Coronary artery (tissue), 2 donors: Measurements from ENCODE around the gene MBNL2.

Experiments used
- DNase-seq: peaks from one replicate; pipeline ENCODE4 v3.0.0-alpha.2; 2017; ENCODE audit warnings: low spot score
- H3K27ac ChIP-seq, 2 donors: fragments of 200-600 bp; sonication (generic); one replicate each; pipeline ENCODE4 v1.5.1; 2016 to 2019
- H3K4me3 ChIP-seq: fragments of 200-600 bp; sonication (generic); 2 replicates; pipeline ENCODE4 v1.5.1; 2016; ENCODE audit warnings: mild to moderate bottlenecking, moderate library complexity
- TF ChIP-seq, protein P1 (sequence below): fragments of 200-600 bp; sonication (generic); IDR thresholded peaks from one replicate; pipeline ENCODE4 v1.5.1; 2019; ENCODE audit warnings: antibody characterized with exemption

Gene MBNL2

DNA sequence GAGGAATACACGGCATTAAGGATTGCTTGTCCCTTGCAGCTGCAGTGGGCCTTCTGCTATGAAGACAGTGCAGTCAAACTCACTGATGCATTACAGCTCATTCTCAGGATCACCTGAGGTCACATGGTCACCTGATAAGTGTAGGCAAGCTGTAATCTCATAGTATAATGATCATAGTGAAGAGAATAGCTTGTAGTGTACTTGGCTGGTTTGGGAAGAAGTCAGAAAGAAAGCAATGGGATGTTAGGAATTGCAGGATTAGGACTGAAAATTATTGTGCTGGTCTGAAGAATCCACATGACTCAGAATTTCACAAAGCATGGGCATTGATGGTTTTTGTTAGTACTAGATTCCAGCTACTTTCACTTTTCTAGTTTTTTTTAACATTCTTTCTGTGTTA, 76.7 kb downstream of the MBNL2 start:
- no peak overlapping the region for H3K4me3 ChIP-seq
- peak overlapping the region in 1 of 2 donors; percentile 3 for H3K27ac ChIP-seq
- TF ChIP-seq, protein P1, sequence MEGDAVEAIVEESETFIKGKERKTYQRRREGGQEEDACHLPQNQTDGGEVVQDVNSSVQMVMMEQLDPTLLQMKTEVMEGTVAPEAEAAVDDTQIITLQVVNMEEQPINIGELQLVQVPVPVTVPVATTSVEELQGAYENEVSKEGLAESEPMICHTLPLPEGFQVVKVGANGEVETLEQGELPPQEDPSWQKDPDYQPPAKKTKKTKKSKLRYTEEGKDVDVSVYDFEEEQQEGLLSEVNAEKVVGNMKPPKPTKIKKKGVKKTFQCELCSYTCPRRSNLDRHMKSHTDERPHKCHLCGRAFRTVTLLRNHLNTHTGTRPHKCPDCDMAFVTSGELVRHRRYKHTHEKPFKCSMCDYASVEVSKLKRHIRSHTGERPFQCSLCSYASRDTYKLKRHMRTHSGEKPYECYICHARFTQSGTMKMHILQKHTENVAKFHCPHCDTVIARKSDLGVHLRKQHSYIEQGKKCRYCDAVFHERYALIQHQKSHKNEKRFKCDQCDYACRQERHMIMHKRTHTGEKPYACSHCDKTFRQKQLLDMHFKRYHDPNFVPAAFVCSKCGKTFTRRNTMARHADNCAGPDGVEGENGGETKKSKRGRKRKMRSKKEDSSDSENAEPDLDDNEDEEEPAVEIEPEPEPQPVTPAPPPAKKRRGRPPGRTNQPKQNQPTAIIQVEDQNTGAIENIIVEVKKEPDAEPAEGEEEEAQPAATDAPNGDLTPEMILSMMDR: no peak
- DNase-seq: no peak

- TF ChIP-seq, protein P1: no peak
- no peak overlapping the region for H3K4me3 ChIP-seq
- peak overlapping the region in 1 of 2 donors; percentile 38 for H3K27ac ChIP-seq
- no peak for DNase-seq
Measured at GRCh38 chr13:97300871-97301270, 78.7 kb downstream of the MBNL2 start.

GRCh38 chr13:97301382-97302095, 79.4 kb downstream of the MBNL2 start:
- peak overlapping the region in 1 of 2 donors; percentile 38 for H3K27ac ChIP-seq

DNA sequence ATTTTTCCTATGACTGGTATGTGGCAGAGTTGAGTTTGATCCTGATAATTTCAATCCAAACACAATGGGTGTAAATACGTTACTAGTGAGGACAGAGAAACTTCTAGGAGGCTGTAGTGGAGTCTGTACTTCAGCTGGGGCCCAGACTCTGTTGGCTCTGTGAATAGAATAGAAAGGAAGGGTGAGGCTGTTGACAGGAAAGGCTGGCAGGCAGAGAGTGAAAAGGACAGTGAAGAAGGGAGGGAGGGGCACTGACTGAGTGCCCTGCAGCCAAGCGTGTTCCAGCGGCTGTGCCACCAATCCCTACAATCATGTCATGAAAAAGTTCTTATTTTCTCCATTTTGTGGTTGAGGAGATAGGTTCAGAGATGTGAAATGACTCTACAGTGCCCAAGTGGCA, 80.5 kb downstream of the MBNL2 start:
- H3K4me3 ChIP-seq: no peak overlapping the region
- peak overlapping the region in 1 of 2 donors; percentile 38 for H3K27ac ChIP-seq
- DNase-seq: no peak
- TF ChIP-seq, protein P1: no peak

More at GRCh38 chr13:97301382-97302095, 79.4 kb downstream of the MBNL2 start:
- TF ChIP-seq, protein P1: no peak
- no peak for DNase-seq
- H3K4me3 ChIP-seq: no peak overlapping the region

- Histone ChIP-seq H3K27ac (no peak overlapping the region), H3K4me3 (no peak overlapping the region)
- TF ChIP-seq, protein P1: no peak
- no peak for DNase-seq
Measured at GRCh38 chr13:97306106-97306505, 84.0 kb downstream of the MBNL2 start.

- H3K27ac ChIP-seq: no peak overlapping the region
- DNase-seq: no peak
Measured at GRCh38 chr13:97306645-97307044, 84.5 kb downstream of the MBNL2 start.

More at GRCh38 chr13:97306645-97307044, 84.5 kb downstream of the MBNL2 start:
- no peak overlapping the region for H3K4me3 ChIP-seq
- TF ChIP-seq, protein P1: no peak
